Mucosa of descending colon (tissue), 3 donors: ENCODE data around the gene TAS2R40. TPM values are rescaled to one million over a fixed set of nuclear protein-coding genes. Genes with fewer than 3 reads are reported as not detected.

ENCODE experiments used
- ATAC-seq: fragments of 200-7000 bp; cut with Tn5 transposase; one replicate; pipeline ENCODE4 v1.9.1; 2020; ENCODE audit warnings: mild to moderate bottlenecking, moderate library complexity
- DNase-seq, 3 donors: peaks; one replicate each; pipeline ENCODE4 v3.0.0-alpha.2; 2020
- H3K36me3 ChIP-seq: fragments of 200-600 bp; one replicate; pipeline ENCODE4 v1.8.0; 2021; ENCODE audit warnings: low read depth, mild to moderate bottlenecking
- H3K4me1 ChIP-seq: fragments of 200-600 bp; one replicate; pipeline ENCODE4 v1.8.0; 2021; ENCODE audit warnings: low read depth, mild to moderate bottlenecking
- H3K4me3 ChIP-seq: fragments of 200-600 bp; one replicate; pipeline ENCODE4 v1.8.0; 2021; ENCODE audit warnings: mild to moderate bottlenecking
- H3K9me3 ChIP-seq: fragments of 200-600 bp; one replicate; pipeline ENCODE4 v1.8.0; 2021; ENCODE audit warnings: mild to moderate bottlenecking
- intact Hi-C, 2 donors: fragments of 100-400 bp; cut with DNase I in 1 of 2; cut with micrococcal nuclease in 1 of 2; formaldehyde crosslinking; loops; one replicate each; pipeline versions ENCODE4 v1.11.0 to v1.11.1; 2022; cut with DNase I, micrococcal nuclease
- total RNA-seq, 3 donors: library from RNA; stranded (reverse); fragmentation: NEBNext Ultra II Directional in 2 of 3; extraction: Animal tissue kit (Norgen Biotek cat#: 25700) in 2 of 3; gene quantifications; one replicate each; pipeline versions ENCODE4 v1.2.1 to v1.2.4, GENCODE V29; 2021 to 2023
- TF ChIP-seq, protein P1 (sequence below): fragments of 200-600 bp; IDR thresholded peaks from one replicate; pipeline ENCODE4 v1.8.0; 2022; ENCODE audit warnings: antibody characterized with exemption, mild to moderate bottlenecking
- donor health status: DM: no; HTN: no; CAD: no; lungs with moderate emphysema.
- donor health status: DM: no; HTN: no; CAD: no.
- donor health status: DM: no; HTN: yes; CAD: no.

TAS2R40 gene
- total RNA-seq, 3 donors from 2014 or later: not detected

DNA sequence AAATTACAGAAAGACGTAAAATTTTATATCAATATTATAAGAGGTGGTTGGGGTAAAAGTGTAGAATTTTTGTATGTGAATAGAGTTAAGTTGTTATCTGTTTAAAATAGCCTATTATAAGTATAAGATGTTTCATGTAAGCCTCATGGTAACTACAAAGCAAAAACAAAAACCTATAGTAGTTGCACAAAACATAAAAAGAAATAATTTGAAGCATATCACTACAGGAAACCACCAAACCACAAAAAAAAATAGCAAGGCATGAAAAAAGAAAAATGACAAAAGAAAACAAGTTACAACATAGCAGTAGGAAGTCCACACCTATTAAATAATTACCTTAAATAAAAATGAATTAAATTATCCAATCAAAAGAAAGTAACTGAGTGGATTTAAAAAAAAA, 29.0 kb downstream of the TAS2R40 start:
- DNase-seq: no peak
- TF ChIP-seq, protein P1, sequence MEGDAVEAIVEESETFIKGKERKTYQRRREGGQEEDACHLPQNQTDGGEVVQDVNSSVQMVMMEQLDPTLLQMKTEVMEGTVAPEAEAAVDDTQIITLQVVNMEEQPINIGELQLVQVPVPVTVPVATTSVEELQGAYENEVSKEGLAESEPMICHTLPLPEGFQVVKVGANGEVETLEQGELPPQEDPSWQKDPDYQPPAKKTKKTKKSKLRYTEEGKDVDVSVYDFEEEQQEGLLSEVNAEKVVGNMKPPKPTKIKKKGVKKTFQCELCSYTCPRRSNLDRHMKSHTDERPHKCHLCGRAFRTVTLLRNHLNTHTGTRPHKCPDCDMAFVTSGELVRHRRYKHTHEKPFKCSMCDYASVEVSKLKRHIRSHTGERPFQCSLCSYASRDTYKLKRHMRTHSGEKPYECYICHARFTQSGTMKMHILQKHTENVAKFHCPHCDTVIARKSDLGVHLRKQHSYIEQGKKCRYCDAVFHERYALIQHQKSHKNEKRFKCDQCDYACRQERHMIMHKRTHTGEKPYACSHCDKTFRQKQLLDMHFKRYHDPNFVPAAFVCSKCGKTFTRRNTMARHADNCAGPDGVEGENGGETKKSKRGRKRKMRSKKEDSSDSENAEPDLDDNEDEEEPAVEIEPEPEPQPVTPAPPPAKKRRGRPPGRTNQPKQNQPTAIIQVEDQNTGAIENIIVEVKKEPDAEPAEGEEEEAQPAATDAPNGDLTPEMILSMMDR: no peak
- no peaks in the 10 kb centered on the region for H3K36me3 ChIP-seq
- H3K4me1 ChIP-seq: no peaks in the 10 kb centered on the region
- ATAC-seq: no peak
- no peak overlapping the region for H3K4me3 ChIP-seq
- intact Hi-C loops: no loop called here
- H3K9me3 ChIP-seq: peaks cover 2% of the 10 kb centered on the region

- no peak for ATAC-seq
- DNase-seq: no peak
- no peak overlapping the region for H3K4me3 ChIP-seq
- no peaks in the 10 kb centered on the region for H3K36me3 ChIP-seq
- TF ChIP-seq, protein P1: no peak
- intact Hi-C loops: no loop called here
- no peaks in the 10 kb centered on the region for H3K4me1 ChIP-seq
- H3K9me3 ChIP-seq: peaks cover 2% of the 10 kb centered on the region
These were observed 30.2 kb downstream of the TAS2R40 start for GRCh38 chr7:143252006-143252405.

DNA sequence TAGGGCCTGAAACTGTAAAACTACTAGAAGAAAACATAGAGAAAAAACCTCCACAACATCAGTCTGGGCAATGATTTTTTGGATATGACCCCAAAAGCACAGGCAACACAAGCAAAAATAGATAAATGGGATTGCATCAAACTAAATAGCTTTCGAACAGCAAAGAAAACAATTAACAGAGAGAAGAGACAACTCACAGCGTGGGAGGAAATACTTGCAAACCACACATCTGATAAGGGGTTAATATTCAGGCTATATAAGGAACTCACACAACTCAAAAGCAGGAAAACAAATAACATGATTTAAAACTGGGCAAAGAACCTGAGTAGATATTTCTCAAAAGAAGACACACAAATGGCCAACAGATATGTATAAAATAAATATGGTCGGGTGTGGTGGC, 33.7 kb downstream of the TAS2R40 start:
- Histone ChIP-seq H3K4me3 (no peak overlapping the region), H3K9me3 (peaks cover 2% of the 10 kb centered on the region), H3K4me1 (peaks cover 17% of the 10 kb centered on the region), H3K36me3 (no peaks in the 10 kb centered on the region)
- DNase-seq (no peak), ATAC-seq (no peak)
- intact Hi-C loops: no loop called here
- TF ChIP-seq, protein P1: no peak

DNA sequence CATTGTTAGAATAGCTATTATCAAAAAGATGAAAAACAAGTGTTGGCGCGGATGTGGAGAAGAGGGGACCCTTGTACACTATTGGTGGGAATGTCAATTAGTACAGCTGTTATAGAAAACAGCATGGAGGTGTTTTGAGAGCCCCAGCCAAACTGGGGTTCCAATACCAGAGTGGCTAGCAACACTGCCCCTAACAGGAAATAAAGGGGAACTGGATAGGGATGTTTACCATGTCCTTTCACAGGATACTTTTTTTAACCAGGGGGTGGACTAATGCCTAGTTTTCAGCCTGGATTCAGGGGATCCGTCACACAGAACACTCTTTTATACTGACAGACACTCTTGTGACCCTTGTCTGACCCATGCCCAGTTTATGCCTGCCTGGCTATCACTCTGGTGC, 34.5 kb downstream of the TAS2R40 start:
- TF ChIP-seq, protein P1: no peak
- Histone ChIP-seq H3K9me3 (peaks cover 2% of the 10 kb centered on the region), H3K4me3 (no peak overlapping the region)

GRCh38 chr7:143256932-143257331, 35.1 kb downstream of the TAS2R40 start:
- no peaks in the 10 kb centered on the region for H3K36me3 ChIP-seq

More for the DNA sequence above, 34.5 kb downstream of the TAS2R40 start:
- Histone ChIP-seq H3K36me3 (no peaks in the 10 kb centered on the region), H3K4me1 (peaks cover 17% of the 10 kb centered on the region)
- ATAC-seq: peak; percentile 8
- intact Hi-C loops: no loop called here
- DNase-seq: no peak

More at GRCh38 chr7:143256932-143257331, 35.1 kb downstream of the TAS2R40 start:
- intact Hi-C loops: no loop called here
- Histone ChIP-seq H3K9me3 (peaks cover 2% of the 10 kb centered on the region), H3K4me3 (no peak overlapping the region), H3K4me1 (peaks cover 17% of the 10 kb centered on the region)
- DNase-seq (no peak), ATAC-seq (no peak)
- TF ChIP-seq, protein P1: no peak
